HG03460 (cell line): ENCODE results near the gene PRKAB2.
"Not testable (repeated sequence)": the region's sequence is repeated elsewhere in the genome, so short reads cannot be mapped to it uniquely, and the experiment has no call there.

Experiments
- ATAC-seq: cut with Tn5 transposase; IDR thresholded peaks from one replicate; pipeline ENCODE4 v1.9.1; 2021; ENCODE audit not compliant: unreplicated experiment

Gene PRKAB2

DNA sequence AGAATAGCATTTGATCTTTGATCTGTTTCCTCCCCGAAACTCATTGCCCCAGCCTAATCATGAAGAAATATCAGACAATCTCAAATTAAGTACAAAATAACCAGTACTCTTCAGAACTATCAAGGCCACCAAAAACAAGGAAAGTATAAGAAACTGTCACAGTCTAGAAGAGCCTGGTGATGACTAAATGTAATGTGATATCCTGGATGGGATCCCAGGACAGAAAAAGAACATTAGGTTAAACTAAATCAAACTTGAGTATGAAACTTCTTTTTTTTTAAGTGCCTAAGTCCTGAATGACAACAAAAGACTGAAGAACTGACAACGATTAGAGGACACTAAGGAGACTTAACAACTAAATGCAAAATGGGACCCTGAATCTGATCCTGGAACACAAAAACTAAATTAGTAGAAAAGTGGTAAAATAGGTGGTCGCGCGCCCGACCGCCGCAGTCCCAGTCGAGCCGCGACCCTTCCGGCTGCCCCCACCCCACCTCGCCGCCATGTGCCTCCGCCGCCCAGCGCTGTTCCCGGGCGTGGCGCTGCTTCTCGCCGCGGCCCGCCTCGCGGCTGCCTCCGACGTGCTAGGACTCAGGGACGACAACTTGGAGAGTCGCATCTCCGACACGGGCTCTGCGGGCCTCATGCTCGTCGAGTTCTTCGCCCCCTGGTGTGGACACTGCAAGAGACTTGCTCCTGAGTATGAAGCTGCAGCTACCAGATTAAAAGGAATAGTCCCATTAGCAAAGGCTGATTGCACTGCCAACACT lies 5.5 kb upstream of the PRKAB2 start:
- ATAC-seq: no peak

DNA sequence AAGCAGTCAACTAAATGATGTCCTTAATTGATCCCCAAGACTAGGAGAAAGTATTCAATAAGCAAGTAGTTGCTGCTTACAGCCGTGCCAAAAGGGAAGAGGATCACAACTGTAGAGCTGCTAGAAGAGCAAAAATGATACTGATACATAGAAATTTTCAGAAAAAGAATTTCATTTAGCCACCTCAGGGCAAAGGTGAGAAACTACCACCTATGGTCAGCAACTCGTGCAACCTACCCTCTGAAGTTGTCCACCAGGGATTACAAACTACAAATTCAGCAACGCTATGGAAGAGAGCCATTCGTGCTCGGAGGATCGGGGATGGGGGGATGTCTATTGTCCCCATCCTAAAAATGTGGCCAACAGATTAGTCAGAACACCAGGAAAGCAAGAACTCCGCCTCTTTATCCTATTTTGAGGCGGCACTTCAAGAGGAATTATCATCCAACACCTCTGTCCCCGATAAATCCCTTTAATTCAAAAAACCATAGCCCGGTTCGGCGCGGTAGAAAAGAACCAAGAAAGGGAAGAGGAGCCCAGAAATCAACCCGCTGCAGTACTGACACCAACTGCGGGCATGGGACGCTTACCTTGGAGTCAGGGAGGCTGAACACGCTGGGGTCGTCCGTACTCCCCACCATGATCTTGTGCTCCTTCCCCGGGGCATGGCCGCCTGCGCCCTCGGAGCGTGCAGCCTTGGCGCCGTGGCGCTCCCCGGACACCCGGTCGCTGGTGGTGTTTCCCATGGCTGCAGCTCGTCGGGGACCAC lies 687 bp downstream of the PRKAB2 start:
- ATAC-seq: no peak

DNA sequence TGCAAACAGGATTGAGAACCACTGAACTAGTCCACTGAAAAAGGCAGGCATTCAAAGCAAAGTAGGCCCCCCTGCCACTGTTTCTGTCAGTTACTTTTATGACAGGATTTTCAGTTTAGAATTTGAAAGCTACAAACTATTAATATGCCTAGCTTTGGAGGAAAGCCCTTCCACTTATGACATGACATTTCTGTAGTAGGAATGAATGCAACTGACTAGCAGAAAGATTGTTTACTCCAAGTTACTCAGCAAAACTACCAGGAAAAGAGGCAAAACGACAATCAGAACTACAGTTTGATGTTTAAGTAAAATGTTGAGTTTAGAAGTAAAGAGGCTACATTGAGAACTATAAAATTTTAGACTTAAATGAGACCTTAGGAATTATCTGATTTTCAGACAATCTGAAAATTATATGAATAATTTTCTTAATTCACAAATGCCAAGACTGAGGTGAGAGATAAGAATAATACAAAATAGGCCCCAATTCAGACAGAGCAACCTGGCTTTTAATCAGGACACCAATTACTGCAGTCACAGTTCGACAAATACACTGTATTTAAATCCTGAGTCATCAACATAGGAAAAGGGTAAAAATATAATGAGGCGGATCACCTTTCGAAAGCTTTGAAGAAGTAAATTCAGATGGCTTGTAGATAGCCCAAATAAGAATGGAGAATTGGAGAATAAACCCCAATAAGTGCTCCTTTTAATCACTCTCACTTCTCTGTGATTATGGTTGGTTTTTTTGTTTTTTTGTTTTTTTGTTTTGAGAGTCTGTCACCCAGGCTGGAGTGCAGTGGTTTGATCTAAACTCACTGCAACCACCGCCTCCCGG lies 2.2 kb downstream of the PRKAB2 start:
- no peak for ATAC-seq

DNA sequence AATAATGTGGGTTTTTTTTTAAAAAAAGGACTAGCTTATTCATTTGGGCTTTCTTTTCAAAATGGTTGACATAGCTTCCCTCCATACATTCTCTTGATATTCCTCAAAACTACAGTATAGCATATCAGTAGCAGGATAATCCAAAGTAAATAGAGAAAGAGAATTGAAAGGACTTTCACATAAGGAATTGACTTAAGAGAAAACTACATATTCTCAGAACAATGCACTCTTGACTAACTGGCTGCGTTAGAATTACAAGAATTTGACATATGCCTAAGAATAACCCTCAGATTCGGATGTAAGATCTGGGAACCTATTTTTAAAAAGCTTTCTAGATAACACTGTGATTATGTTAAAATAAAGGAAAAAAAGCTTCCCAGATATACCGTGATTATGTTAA lies 3.1 kb downstream of the PRKAB2 start:
- ATAC-seq: no peak

DNA sequence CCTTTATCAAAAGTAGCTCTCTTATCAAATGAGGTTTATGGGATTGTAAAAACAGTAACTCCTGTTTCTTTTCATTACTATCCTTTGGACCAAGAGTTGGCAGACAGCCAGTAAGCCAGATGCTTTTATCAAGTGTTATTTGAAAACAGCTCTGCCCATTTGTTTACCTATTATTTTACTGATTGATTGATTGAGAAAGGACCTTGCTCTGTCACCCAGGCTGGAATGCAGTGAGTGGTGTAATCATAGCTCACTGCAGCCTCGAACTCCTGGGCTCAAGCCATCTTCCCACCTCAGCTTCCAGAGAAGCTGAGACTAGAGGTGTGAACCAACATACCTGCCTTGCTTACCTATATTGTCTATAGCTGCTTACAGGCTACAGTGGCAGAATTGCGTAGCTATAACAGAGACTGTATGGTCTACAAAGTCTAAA lies 3.6 kb downstream of the PRKAB2 start:
- ATAC-seq: no peak

DNA sequence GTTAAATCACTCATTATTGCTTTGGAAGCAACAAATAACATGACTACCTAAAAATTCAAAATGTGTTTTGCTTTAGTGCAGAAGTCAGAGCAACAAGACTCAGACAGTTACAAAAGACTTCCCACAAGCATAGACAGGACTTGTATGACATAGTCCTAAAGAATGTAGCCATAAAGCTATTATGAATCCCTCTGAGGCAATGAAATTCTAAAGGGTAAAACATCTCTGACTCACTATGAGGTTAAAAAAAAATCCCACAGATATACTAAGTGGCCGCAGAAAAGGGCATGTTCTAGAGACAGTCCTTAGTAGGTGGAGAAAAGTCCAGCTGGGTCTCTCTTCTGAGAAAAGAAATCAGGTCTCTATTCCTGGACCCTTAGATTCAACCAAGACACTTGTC lies 4.9 kb downstream of the PRKAB2 start:
- no peak for ATAC-seq

DNA sequence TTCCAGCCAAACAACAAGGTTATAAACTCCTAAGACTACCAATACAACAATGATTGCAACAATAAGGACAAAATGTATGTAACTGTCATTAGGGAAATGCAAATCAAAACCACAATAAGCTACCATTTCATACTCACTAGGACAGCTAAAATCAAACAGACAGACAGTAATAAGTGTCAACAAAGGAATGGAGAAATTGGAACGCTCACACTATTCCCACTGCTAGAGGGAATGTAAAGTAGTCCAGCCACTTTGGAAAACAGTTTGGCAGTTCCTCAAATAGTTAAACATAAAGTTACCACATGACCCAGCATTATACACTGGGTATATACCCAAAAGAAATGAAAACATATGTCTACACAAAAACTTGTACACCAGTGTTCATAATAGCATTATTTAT lies 9.3 kb downstream of the PRKAB2 start:
- no peak for ATAC-seq

DNA sequence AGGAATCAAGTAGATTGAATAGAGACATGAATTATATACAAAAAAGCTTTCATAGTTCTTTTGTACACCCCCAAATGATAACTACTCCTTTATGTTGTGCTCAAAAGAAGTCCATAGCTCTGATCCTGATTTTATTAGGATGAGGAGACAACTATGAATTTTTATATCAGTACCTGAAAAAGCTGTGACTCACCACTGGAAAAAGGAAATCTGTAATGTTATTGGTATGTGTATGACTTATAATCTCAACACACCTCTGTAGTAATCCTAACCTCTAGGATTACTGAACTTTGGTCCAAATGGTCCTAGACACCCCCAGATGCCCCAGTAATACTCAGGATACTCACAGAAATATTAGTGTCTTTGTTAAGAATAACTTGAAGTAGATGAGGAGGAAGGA lies 10.2 kb downstream of the PRKAB2 start:
- ATAC-seq: no peak

DNA sequence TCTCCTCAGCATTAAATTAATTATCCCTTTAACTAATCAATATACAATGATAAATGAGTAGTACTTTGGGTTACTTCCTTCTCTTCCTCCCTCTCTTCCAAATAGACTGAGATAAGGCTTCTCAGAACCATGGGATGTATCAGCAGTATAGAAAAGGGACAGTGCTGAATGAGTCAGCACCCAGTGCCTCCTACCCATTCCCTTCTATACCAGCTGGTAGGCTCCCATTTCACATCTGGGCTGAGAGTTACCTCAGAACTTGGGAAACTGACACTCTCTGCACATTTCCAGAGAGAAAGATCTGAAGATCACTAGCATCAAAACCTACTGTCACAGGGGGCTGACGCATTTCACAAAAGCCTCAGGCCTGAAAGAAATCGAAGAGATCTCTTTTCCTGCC lies 15.2 kb downstream of the PRKAB2 start:
- ATAC-seq: not testable (repeated sequence)

DNA sequence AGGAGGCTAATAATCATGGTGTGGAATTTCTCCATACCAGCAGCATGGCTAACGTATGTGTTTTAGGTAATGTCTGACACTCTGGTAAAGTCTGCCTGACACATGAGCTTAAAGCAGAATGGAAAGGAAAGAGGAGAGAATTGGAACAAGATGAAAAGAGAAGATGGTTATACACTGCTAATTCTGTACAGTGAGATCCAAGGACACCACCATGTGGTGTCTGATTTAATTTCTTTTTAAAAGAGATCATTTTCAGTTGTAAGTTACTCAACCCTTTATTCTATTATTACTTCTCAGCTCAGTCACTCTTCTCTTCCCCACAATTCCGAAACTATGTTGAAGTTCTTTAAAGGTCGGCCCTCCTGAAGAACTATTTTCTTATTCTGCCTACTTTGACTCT lies 15.6 kb downstream of the PRKAB2 start:
- no peak for ATAC-seq

DNA sequence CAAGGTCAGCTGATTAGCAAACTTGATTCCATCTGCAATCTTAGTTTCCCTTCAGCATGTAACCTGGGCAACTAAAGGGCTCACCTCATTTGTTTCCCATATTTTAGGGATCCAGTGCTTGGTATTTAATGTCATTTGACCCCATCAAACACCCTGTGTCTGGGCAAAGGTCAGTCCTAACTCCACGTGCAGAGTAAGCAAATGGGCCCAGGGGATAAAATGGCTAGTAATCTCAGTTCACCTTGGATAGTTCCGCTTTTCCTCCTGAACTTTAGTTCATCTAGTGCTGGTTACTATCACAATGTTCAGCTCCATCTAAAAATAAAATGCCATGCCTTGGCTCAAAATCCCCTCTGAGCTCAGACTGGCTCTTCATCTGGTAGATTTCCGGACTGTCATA lies 19.5 kb downstream of the PRKAB2 start:
- no peak for ATAC-seq

DNA sequence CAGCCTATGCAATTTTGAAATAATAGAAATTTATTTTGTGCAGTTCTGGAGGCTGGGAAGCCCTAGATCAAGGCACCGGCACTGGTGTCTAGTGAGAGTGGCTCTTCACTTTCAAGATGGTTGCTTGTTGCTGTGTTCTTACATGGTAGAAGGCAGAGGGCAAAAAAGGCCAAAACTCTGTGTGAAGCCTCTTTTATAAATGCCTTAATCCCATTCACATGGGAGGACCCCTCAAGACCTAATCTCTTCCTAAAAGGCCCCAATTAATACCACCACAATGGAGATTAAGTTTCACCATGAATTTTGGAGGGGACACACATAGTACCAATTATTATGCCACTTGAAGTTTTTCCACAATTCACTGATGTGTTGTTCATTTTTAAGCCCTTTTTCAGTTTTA lies 21.0 kb downstream of the PRKAB2 start:
- no peak for ATAC-seq

DNA sequence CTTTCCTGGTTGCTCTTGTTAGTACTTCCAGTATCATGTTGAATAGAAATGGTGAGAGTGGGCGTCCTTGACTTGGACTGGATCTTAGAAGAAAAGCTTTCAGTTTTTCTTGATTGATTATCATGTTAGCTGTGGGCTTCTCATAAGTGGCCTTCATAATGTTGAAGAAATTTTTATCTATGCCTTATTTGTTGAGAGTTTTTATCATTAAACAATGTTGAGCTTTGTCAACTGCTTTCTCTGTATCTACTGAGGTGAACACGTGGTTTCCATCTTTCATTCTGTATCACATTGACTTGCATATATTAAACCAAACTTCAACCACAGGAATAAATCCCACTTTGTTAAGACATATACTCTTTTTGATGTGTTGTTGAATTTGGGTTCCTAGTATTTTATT lies 29.4 kb downstream of the PRKAB2 start:
- ATAC-seq: no peak

DNA sequence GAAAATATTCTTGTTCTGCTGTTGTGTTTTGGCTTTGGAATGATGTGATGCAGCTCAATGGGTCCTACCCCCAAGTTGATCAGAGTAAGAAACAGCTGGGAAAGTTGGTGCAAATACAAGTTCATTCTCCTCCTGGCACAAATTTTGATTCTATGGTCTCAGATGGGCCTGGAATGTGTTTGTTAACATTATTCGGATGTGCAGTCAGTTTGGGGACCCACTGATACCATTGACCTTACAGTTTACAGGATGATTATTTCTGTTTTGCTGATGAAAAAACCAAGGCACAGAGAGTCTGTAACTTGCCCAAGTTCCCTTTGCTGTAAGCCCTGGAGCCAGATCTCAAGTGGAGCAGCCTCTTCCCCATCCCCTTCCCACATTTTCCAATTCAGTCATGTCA lies 41.5 kb downstream of the PRKAB2 start:
- not testable (repeated sequence) for ATAC-seq

DNA sequence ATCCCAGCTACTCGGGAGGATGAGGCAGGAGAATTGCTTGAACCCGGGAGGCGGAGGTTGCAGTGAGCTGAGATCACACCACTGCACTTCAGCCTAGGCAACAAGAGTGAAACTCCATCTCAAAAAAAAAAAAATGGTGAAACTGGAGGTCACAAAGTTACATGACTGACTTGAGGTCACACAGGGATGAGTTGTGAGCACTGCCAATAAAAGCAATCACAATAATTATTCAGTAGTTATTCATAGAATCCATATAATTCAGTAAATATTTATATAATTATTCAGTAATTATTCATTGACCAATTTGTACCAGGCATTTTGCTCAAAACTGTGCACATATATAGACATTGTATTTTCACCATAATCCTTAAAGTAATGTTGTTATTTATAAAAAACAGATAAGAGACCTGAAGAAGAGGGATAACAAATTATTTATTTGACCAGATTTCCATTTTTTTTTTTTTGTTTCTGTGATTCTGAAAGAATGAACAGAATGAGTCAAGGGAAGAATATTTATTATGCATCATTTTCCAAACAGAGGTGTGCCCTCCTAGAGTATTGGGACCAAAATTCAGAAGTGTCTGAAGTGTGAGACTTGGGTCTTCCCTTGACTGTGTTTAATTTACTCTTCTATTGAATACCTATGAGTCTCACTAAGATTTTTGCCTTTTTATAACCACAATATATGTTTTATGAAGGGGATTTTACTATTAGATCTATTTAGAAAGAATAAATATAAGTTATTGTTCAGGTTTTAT lies 43.0 kb downstream of the PRKAB2 start:
- ATAC-seq: no peak

DNA sequence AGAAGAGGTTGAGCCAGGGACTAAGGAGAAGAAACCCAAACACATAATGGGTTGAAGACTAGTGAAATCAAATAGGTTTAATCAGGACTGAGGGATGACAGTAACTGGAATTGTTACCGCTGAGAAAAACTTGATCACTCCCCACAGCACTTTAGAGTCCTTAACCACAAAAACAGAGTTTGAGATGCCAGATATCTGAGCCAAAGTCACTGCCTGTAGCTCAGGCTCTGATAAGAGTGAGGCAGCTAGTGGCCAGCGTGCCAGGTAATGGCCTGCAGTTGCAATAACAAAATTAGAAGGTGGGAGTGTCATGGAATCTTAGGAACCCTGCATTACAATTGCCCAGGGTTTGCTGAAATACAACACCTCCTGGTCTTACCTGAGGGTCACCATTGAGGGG lies 48.0 kb downstream of the PRKAB2 start:
- ATAC-seq: no peak

DNA sequence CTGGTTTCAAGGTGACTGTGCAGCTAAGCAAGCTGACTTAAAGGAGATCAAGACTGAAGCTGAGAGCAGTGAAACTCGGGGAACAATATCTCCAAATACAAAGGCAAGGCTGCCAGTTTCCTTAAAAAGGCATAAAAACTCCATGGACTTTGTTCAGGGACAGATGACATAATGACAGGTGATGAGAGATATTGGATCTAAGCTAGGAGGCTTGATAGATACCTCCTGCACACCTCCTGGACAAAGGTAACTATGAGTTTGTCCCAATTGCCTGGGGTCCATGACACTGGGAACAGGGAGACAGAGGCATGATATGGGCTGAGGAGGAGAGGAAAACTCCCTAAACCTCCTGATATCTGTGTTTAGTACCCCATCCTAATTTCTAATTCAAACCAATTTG lies 55.2 kb downstream of the PRKAB2 start:
- ATAC-seq: no peak

DNA sequence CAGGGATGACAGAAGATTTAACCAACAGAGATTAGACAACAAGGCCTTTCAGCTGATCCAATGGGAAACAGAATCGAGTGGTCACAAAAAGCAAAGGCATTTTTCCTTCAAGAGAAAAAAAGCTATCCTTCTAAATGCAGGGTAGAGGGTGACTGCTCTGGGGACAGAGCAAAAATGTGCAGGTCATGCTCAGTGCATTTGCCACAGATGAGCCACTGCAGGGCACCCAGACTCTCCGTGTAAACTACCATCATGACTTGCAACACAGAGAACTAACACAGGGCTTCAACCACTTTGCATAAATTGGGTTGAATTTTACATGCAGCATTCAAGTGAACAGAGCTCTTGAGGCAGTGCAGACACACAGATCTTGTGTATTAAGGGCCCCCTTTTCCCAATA lies 56.8 kb downstream of the PRKAB2 start:
- ATAC-seq: no peak

DNA sequence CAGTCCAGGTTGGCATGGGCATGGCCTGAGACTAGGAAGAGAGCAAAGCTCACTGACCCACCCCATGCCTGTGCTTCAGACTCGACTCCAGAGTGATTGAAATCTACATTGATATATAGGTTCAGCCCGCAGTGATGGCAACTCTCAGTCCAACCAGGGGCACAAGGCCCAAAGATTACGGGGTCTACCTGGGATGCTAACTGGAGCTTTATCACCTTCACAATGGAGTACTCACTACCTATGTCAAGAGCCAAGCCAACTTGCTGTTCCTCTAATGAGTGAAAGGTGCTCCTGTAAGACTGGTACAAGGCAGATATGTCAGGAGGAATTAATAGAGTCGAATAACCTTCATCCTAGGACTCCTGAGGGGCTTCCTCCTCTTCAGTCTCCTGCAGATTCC lies 57.2 kb downstream of the PRKAB2 start:
- not testable (repeated sequence) for ATAC-seq

DNA sequence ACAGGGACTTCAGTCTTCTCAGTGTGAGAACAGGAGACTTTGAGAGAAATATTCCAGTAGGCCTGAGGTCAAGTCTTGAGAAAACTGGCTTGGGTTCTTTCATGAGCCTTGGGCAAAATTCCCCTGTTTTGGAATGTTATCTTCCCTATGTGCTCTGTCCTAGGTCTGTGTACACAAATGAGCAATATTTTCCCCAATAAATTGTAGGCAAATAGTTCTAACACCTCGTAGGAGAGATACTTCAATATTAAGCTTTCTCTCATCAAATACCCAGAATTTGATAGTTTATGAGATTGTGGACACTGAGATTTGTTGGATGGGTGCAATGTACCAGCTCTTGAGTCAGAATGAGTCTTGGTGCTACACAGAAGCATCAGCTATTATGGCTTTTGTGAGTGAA lies 57.9 kb downstream of the PRKAB2 start:
- ATAC-seq: not testable (repeated sequence)
